Left lung (tissue), 10 donors: ENCODE data around the gene BST1. TPM values are rescaled to one million over a fixed set of nuclear protein-coding genes. Genes with fewer than 3 reads are reported as not detected.

Experiments
- ATAC-seq: fragments of 200-7000 bp; cut with Tn5 transposase; one replicate; pipeline ENCODE4 v1.9.1; 2020; ENCODE audit warnings: moderate library complexity
- DNase-seq, 4 donors: peaks; one replicate each; pipeline ENCODE4 v3.0.0-alpha.2; 2013 to 2020
- H3K27ac ChIP-seq, 2 donors: fragments of 200-600 bp; sonication (generic) in 1 of 2; one replicate each; pipeline versions ENCODE4 v1.5.0 to v1.8.0; 2020 to 2021
- H3K27me3 ChIP-seq, 2 donors: fragments of 200-600 bp; sonication (generic) in 1 of 2; one replicate each; pipeline versions ENCODE4 v1.5.0 to v1.8.0; 2020 to 2021
- H3K36me3 ChIP-seq, 2 donors: fragments of 200-600 bp; sonication (generic) in 1 of 2; one replicate each; pipeline versions ENCODE4 v1.5.0 to v1.8.0; 2020 to 2021
- H3K4me1 ChIP-seq, 2 donors: fragments of 200-600 bp; one replicate each; pipeline ENCODE4 v1.8.0; 2021
- H3K4me3 ChIP-seq, 2 donors: fragments of 200-600 bp; sonication (generic) in 1 of 2; one replicate each; pipeline versions ENCODE4 v1.5.0 to v1.8.0; 2020 to 2021; ENCODE audit warnings: mild to moderate bottlenecking in 1 of 2
- H3K9me3 ChIP-seq, 2 donors: fragments of 200-600 bp; sonication (generic) in 1 of 2; one replicate each; pipeline versions ENCODE4 v1.5.0 to v1.8.0; 2020 to 2021
- CTCF ChIP-seq, 2 donors: fragments of 200-600 bp; sonication (generic) in 1 of 2; IDR thresholded peaks; one replicate each; pipeline versions ENCODE4 v1.5.0 to v1.8.0; 2021; ENCODE audit warnings: antibody characterized with exemption in 2 of 2
- intact Hi-C, 2 donors: fragments of 100-400 bp; cut with DNase I; formaldehyde crosslinking; loops; one replicate each; pipeline versions ENCODE4 v1.11.2 to v1.14.2; 2022
- polyA plus RNA-seq, 6 donors: library from polyadenylated mRNA; unstranded; fragments of 120-200 nt; gene quantifications; one replicate each; pipeline ENCODE4 v1.2.1, GENCODE V29; 2013; ENCODE audit not compliant: insufficient read length in 6 of 6
- total RNA-seq, 2 donors: library from RNA; stranded (reverse); fragmentation: NEBNext Ultra II Directional; extraction: Animal tissue kit (Norgen Biotek cat#: 25700); gene quantifications; one replicate each; pipeline ENCODE4 v1.2.1, GENCODE V29; 2021
- donor health status: DM: no; HTN: yes; CAD: no.
- donor health status: DM: no; HTN: no; CAD: no.

Gene BST1
- total and polyA plus RNA-seq, 8 donors: 3.3 to 20.8 (median 4.2) TPM

- Histone ChIP-seq H3K4me3 (no peak overlapping the region), H3K9me3 (peaks cover 0 to 12% of the 10 kb centered on the region in 2 donors), H3K27ac (no peak overlapping the region), H3K4me1 (no peaks in the 10 kb centered on the region), H3K27me3 (no peaks in the 10 kb centered on the region), H3K36me3 (no peaks in the 10 kb centered on the region)
- intact Hi-C loops: no loop called here
- ATAC-seq (no peak), DNase-seq (no peak)
- TF ChIP-seq CTCF (IDR thresholded peaks at IDR 0.05): no peak
These were observed 43.2 kb downstream of the BST1 start for GRCh38 chr4:15746110-15746509.

- TF ChIP-seq CTCF (IDR thresholded peaks at IDR 0.05): no peak
- peak; percentile 48 for ATAC-seq
- Histone ChIP-seq H3K27me3 (no peaks in the 10 kb centered on the region), H3K4me3 (no peak overlapping the region), H3K4me1 (peaks cover 0 to 6% of the 10 kb centered on the region in 2 donors), H3K9me3 (no peaks in the 10 kb centered on the region), H3K27ac (no peak overlapping the region), H3K36me3 (no peaks in the 10 kb centered on the region)
- DNase-seq: no peak
- intact Hi-C loops: no loop called here
These were observed 46.1 kb downstream of the BST1 start for GRCh38 chr4:15749001-15749400.

- TF ChIP-seq CTCF (IDR thresholded peaks at IDR 0.05): no peak
- H3K4me3 ChIP-seq: no peak overlapping the region
These were observed 48.3 kb downstream of the BST1 start for GRCh38 chr4:15751153-15751552.

GRCh38 chr4:15753081-15753480, 50.2 kb downstream of the BST1 start:
- Histone ChIP-seq H3K27me3 (no peaks in the 10 kb centered on the region), H3K4me3 (no peak overlapping the region), H3K4me1 (peaks cover 0 to 23% of the 10 kb centered on the region in 2 donors), H3K36me3 (no peaks in the 10 kb centered on the region), H3K27ac (no peak overlapping the region), H3K9me3 (no peaks in the 10 kb centered on the region)
- TF ChIP-seq CTCF (IDR thresholded peaks at IDR 0.05): no peak
- ATAC-seq (no peak), DNase-seq (no peak)
- intact Hi-C loops: no loop called here

More at GRCh38 chr4:15751153-15751552, 48.3 kb downstream of the BST1 start:
- no peaks in the 10 kb centered on the region for H3K36me3 ChIP-seq
- no peak for ATAC-seq
- H3K27ac ChIP-seq: no peak overlapping the region
- H3K4me1 ChIP-seq: peaks cover 0 to 12% of the 10 kb centered on the region in 2 donors
- intact Hi-C loops: no loop called here
- no peaks in the 10 kb centered on the region for H3K9me3 ChIP-seq
- no peak for DNase-seq
- no peaks in the 10 kb centered on the region for H3K27me3 ChIP-seq

- H3K9me3 ChIP-seq: no peaks in the 10 kb centered on the region
- intact Hi-C loops: no loop called here
- ATAC-seq: no peak
These were observed 50.9 kb downstream of the BST1 start for GRCh38 chr4:15753786-15754185.

More at GRCh38 chr4:15753786-15754185, 50.9 kb downstream of the BST1 start:
- H3K27ac ChIP-seq: no peak overlapping the region
- no peak for TF ChIP-seq CTCF (IDR thresholded peaks at IDR 0.05)
- DNase-seq: no peak
- peaks cover 0 to 23% of the 10 kb centered on the region in 2 donors for H3K4me1 ChIP-seq
- no peak overlapping the region for H3K4me3 ChIP-seq
- H3K27me3 ChIP-seq: no peaks in the 10 kb centered on the region
- no peaks in the 10 kb centered on the region for H3K36me3 ChIP-seq
